AG09309 (cell line): ENCODE results near the gene TRDN.

ENCODE experiments used
- DNase-seq: peaks from one replicate; pipeline ENCODE4 v3.0.0-alpha.2; 2010; ENCODE audit warnings: low read depth
- H3K4me3 ChIP-seq: 2 replicates; pipeline ENCODE4 v1.5.1; 2011; ENCODE audit warnings: mild to moderate bottlenecking, low read depth, low read length, moderate library complexity; ENCODE audit not compliant: control insufficient read depth
- TF ChIP-seq, protein P1 (sequence below): IDR thresholded peaks from 2 replicates; pipeline ENCODE4 v1.5.1; 2011; ENCODE audit warnings: mild to moderate bottlenecking, low read depth, low read length, inconsistent platforms; ENCODE audit not compliant: insufficient read depth, control insufficient read depth; ENCODE audit errors: missing control alignments

TRDN gene

DNA sequence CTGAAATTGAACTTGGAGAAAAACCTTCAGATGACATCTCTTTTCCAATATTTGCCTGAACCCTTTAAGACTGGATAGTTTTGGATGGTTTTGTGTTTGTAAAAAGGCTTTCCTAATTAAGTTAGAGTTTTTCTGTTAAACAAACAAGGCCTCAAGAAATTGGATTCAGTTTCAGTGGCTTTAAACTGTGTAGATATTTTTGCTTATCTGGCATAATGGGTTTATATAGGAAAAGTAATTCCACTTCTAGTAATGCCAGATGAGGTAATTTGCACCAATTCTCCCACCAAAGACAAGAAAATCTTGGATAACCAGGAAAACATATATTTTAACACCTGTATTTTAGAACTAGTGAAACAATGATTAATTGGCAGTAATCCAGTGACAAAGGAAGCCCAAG, 12.0 kb upstream of the TRDN start:
- no peak overlapping the region for H3K4me3 ChIP-seq
- TF ChIP-seq, protein P1, sequence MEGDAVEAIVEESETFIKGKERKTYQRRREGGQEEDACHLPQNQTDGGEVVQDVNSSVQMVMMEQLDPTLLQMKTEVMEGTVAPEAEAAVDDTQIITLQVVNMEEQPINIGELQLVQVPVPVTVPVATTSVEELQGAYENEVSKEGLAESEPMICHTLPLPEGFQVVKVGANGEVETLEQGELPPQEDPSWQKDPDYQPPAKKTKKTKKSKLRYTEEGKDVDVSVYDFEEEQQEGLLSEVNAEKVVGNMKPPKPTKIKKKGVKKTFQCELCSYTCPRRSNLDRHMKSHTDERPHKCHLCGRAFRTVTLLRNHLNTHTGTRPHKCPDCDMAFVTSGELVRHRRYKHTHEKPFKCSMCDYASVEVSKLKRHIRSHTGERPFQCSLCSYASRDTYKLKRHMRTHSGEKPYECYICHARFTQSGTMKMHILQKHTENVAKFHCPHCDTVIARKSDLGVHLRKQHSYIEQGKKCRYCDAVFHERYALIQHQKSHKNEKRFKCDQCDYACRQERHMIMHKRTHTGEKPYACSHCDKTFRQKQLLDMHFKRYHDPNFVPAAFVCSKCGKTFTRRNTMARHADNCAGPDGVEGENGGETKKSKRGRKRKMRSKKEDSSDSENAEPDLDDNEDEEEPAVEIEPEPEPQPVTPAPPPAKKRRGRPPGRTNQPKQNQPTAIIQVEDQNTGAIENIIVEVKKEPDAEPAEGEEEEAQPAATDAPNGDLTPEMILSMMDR: no peak
- DNase-seq: no peak

DNA sequence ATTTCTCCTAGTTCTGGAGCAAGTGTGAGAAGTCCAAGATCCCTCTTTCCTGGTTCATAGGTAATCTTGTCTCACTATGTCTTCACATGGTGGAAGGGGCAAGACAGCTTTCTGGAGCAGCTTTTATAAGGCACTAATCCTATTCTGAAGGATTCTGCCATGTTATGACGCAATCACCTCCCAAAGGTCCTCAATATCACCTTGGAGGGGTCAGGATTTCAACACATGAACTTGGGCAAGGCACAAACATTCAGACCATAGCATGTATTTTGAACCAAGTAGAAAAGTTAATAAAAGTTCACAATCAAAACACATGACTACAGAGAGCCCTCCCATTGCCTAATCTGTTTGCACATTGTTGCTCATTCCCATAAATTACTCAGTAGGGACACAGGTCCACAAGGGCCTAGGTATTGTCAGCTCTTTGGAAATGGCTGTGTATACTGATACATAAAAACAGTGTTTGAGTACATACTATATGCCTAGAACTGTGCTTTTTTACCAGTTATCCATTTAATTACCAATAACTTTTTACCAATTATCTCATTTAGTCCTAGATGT, 11.3 kb upstream of the TRDN start:
- no peak for DNase-seq
- TF ChIP-seq, protein P1: no peak
- H3K4me3 ChIP-seq: no peak overlapping the region

DNA sequence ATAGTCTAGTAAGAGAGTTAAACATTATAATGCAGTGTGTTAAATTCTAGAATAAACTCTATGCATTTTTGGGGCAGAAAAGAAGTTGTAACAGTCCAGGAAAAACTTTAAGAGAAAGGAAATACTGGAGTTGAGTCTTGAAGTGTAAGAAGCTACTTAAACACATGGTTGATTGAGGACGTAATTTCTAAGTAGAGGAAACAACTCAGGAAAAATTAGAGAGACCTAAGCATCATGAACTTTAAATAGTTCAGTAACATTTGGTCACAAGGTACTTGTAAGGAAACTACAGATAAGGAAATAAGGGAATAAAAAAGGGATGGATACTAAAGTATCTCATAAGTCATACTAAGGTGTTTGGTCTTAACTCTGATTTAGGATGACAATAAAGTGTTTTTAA, 4.7 kb upstream of the TRDN start:
- H3K4me3 ChIP-seq: no peak overlapping the region
- no peak for DNase-seq
- TF ChIP-seq, protein P1: no peak

DNA sequence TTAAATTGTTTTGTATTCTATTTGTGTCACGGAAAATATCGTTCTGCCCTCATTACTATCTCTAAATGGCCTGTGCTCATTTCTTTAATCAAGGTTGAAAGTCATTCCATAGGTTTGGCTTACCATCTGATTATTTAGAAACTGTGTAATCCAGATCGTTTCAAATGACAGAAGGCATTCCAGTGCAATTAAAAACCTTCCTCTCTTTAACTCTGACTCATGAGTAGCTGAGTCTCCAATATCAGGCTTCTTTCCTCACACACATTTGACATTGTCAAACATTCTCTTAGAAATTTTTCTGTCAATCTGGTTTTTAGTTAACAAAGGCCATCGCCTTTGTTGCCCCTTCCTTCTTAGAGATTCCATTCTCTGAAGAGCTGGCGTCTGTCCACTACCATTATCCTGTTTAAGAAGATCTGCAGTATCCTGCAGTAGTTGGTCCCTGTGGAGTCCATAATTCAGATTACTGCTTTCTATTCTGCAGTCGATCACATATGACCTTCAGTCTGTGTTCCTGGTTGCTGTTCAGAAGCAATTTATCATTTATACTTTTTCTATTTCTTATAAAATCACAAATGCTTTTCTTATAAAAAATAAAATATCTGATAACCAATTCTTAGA, 3.9 kb upstream of the TRDN start:
- DNase-seq: no peak
- TF ChIP-seq, protein P1: no peak
- H3K4me3 ChIP-seq: no peak overlapping the region

DNA sequence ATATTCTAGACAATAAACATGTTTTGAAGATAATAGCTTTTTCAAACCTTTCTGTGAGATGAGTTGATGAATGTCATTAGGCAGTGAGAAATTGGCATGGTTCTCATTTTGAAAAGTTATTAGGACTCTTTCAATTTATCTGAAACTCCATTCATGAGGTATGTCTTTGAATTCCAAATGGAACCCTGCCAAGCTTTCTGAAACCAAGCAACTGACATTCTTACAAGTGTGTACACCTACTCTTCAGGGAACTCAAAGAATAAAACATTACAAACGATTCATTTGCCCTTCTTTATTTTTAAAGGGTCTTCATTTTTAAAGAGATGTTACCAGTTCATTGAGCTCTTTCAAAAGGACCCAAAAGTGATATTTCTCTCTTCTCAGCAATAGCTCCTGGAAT, 2.1 kb upstream of the TRDN start:
- TF ChIP-seq, protein P1: no peak
- DNase-seq: no peak
- no peak overlapping the region for H3K4me3 ChIP-seq

DNA sequence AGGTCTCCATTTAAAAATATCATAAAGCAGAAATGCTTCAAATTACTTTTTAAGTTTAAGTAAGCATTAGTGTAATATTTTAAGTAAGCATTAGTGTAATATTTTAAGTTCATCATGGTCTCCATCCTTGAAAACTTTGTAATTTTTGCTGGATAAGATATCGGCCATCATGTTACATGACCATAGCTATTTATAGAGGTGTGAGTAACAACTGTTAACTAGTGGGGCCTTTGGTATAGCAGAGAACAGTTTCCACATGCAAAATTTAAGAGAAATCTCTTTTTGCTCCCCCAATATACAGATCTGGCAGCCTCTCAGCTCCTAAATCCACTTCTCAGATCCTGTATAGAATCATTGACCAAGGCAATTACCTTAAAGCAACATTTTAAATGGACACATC, 468 bp downstream of the TRDN start:
- TF ChIP-seq, protein P1: no peak
- DNase-seq: no peak
- H3K4me3 ChIP-seq: no peak overlapping the region
